ENCODE results near the gene NUP62. TPM values are rescaled to one million over a fixed set of nuclear protein-coding genes. Genes with fewer than 3 reads are reported as not detected.

Gene NUP62
- total RNA-seq, 1 donor from 2014 or later = 57.7 TPM

- no peak for DNase-seq (ENCODE audit: extremely low spot score, unreplicated experiment)
- H3K27ac Mint-ChIP-seq (ENCODE audit: unreplicated experiment) = no peak overlapping the region
- H3K4me1 Mint-ChIP-seq (ENCODE audit: unreplicated experiment) = no peaks in the 10 kb centered on the region
- H3K4me3 Mint-ChIP-seq (ENCODE audit: unreplicated experiment) = no peak overlapping the region
- no peaks in the 10 kb centered on the region for H3K27me3 Mint-ChIP-seq (ENCODE audit: unreplicated experiment)
- peaks cover 3% of the 10 kb centered on the region for H3K9me3 Mint-ChIP-seq (ENCODE audit: unreplicated experiment)
- H3K36me3 Mint-ChIP-seq (ENCODE audit: unreplicated experiment) = peaks cover 33% of the 10 kb centered on the region
- TF ChIP-seq, protein P1, sequence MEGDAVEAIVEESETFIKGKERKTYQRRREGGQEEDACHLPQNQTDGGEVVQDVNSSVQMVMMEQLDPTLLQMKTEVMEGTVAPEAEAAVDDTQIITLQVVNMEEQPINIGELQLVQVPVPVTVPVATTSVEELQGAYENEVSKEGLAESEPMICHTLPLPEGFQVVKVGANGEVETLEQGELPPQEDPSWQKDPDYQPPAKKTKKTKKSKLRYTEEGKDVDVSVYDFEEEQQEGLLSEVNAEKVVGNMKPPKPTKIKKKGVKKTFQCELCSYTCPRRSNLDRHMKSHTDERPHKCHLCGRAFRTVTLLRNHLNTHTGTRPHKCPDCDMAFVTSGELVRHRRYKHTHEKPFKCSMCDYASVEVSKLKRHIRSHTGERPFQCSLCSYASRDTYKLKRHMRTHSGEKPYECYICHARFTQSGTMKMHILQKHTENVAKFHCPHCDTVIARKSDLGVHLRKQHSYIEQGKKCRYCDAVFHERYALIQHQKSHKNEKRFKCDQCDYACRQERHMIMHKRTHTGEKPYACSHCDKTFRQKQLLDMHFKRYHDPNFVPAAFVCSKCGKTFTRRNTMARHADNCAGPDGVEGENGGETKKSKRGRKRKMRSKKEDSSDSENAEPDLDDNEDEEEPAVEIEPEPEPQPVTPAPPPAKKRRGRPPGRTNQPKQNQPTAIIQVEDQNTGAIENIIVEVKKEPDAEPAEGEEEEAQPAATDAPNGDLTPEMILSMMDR (IDR thresholded peaks at IDR 0.05) = no peak
These were observed 11.2 kb downstream of the NUP62 start for GRCh38 chr19:49918089-49918488.

DNA sequence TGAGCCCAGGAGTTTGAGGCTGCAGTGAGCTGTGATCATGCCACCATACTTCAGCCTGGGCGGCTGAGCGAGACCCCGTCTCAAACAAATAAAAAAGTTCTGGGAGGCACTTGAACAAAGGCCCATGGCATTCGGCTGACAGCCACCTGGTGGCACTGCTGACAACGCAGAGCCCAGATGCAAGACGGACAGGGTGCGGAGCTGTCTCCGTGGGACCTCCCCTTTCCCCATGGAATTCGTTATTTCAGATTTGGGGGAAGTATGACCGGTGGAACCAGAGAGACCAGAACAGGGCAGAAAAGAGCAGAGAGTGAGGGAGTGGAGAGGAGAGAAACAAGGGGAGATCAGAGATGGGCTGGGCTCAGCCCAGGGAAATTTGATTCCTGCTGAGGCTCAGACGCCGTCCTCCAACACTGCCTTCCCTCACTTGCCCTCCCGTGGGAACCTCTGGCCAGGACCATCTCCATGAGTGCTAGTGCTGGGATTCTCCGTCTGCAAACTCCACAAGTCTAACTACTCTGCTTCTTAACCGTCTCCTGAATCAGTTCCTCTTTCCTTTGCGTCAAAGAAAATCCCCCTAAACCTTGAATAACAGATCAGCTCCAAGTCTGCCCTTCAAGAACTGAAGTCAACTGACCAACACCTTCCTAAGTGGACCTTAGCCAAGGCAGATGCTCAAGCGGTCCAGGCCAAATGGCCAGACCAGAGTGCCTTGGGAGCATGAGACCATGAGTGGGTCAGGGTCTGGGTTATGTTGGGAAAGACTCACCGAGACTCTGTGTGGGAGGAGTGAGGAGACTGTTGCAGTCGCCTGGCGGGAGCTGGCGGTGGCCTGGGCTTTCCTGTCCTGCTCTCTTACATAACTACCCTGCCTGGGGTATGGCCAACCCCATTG, 12.2 kb downstream of the NUP62 start:
- Mint-ChIP-seq H3K27me3 (ENCODE audit: unreplicated experiment) (no peaks in the 10 kb centered on the region), H3K4me3 (ENCODE audit: unreplicated experiment) (no peak overlapping the region), H3K27ac (ENCODE audit: unreplicated experiment) (no peak overlapping the region), H3K4me1 (ENCODE audit: unreplicated experiment) (no peaks in the 10 kb centered on the region), H3K36me3 (ENCODE audit: unreplicated experiment) (peaks cover 34% of the 10 kb centered on the region), H3K9me3 (ENCODE audit: unreplicated experiment) (peaks cover 3% of the 10 kb centered on the region)
- TF ChIP-seq, protein P1 (IDR thresholded peaks at IDR 0.05) = no peak
- DNase-seq (ENCODE audit: extremely low spot score, unreplicated experiment) = no peak

- DNase-seq (ENCODE audit: extremely low spot score, unreplicated experiment) = no peak
- no peaks in the 10 kb centered on the region for H3K27me3 Mint-ChIP-seq (ENCODE audit: unreplicated experiment)
- no peaks in the 10 kb centered on the region for H3K4me1 Mint-ChIP-seq (ENCODE audit: unreplicated experiment)
- no peak overlapping the region for H3K4me3 Mint-ChIP-seq (ENCODE audit: unreplicated experiment)
- peaks cover 3% of the 10 kb centered on the region for H3K9me3 Mint-ChIP-seq (ENCODE audit: unreplicated experiment)
- TF ChIP-seq, protein P1 (IDR thresholded peaks at IDR 0.05) = no peak
- peaks cover 31% of the 10 kb centered on the region for H3K36me3 Mint-ChIP-seq (ENCODE audit: unreplicated experiment)
- H3K27ac Mint-ChIP-seq (ENCODE audit: unreplicated experiment) = no peak overlapping the region
These were observed 14.0 kb downstream of the NUP62 start for GRCh38 chr19:49915271-49915670.

- Mint-ChIP-seq H3K27ac (ENCODE audit: unreplicated experiment) (no peak overlapping the region), H3K4me3 (ENCODE audit: unreplicated experiment) (no peak overlapping the region), H3K36me3 (ENCODE audit: unreplicated experiment) (peaks cover 29% of the 10 kb centered on the region), H3K9me3 (ENCODE audit: unreplicated experiment) (peaks cover 3% of the 10 kb centered on the region), H3K27me3 (ENCODE audit: unreplicated experiment) (no peaks in the 10 kb centered on the region), H3K4me1 (ENCODE audit: unreplicated experiment) (no peaks in the 10 kb centered on the region)
- TF ChIP-seq, protein P1 (IDR thresholded peaks at IDR 0.05) = no peak
- DNase-seq (ENCODE audit: extremely low spot score, unreplicated experiment) = no peak
These were observed 15.6 kb downstream of the NUP62 start for GRCh38 chr19:49913720-49914119.

- no peaks in the 10 kb centered on the region for H3K4me1 Mint-ChIP-seq (ENCODE audit: unreplicated experiment)
- H3K27ac Mint-ChIP-seq (ENCODE audit: unreplicated experiment) = no peak overlapping the region
- no peaks in the 10 kb centered on the region for H3K27me3 Mint-ChIP-seq (ENCODE audit: unreplicated experiment)
- H3K36me3 Mint-ChIP-seq (ENCODE audit: unreplicated experiment) = peaks cover 31% of the 10 kb centered on the region
- no peak for DNase-seq (ENCODE audit: extremely low spot score, unreplicated experiment)
- H3K4me3 Mint-ChIP-seq (ENCODE audit: unreplicated experiment) = no peak overlapping the region
- TF ChIP-seq, protein P1 (IDR thresholded peaks at IDR 0.05) = no peak
- H3K9me3 Mint-ChIP-seq (ENCODE audit: unreplicated experiment) = peaks cover 3% of the 10 kb centered on the region
These were observed 16.2 kb downstream of the NUP62 start for GRCh38 chr19:49912965-49913685.

All from osteocyte (in vitro differentiated cells).